A549 (cell line): ENCODE results near the gene RNF128.

Experiments
- CBX2 ChIP-seq: fragments of 200-600 bp; sonication (generic); IDR thresholded peaks from 2 replicates; pipeline ENCODE4 v1.6.1; 2016; ENCODE audit warnings: low read depth, mild to moderate bottlenecking, borderline replicate concordance
- CTCF ChIP-seq: fragments of >200 bp; sonication (Bioruptor Twin); formaldehyde crosslinking; IDR thresholded peaks from 3 replicates; pipeline ENCODE4 v1.5.1; 2016
- JUN ChIP-seq, 2 experiments: fragments of >200 bp; sonication (Bioruptor Twin); formaldehyde crosslinking; IDR thresholded peaks; 2 replicates in 1 of 2; 3 replicates in 1 of 2; pipeline ENCODE4 v1.6.1; 2016 to 2017
- POLR2A ChIP-seq: IDR thresholded peaks from 2 replicates; pipeline ENCODE4 v1.6.1; 2012; ENCODE audit warnings: mild to moderate bottlenecking, low read length
- TF ChIP-seq, protein P1 (sequence below): IDR thresholded peaks from 2 replicates; pipeline ENCODE4 v1.6.1; 2012
- TF ChIP-seq, protein P2 (sequence below): fragments of 450-650 bp; IDR thresholded peaks from 2 replicates; pipeline ENCODE4 v1.6.1; 2014; ENCODE audit warnings: antibody characterized with exemption

- TF ChIP-seq JUN (IDR thresholded peaks at IDR 0.05) (no peak), CTCF (no peak), POLR2A (no peak), CBX2 (no peak)
- TF ChIP-seq, protein P1, sequence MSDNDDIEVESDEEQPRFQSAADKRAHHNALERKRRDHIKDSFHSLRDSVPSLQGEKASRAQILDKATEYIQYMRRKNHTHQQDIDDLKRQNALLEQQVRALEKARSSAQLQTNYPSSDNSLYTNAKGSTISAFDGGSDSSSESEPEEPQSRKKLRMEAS, result no peak
- TF ChIP-seq, protein P2, sequence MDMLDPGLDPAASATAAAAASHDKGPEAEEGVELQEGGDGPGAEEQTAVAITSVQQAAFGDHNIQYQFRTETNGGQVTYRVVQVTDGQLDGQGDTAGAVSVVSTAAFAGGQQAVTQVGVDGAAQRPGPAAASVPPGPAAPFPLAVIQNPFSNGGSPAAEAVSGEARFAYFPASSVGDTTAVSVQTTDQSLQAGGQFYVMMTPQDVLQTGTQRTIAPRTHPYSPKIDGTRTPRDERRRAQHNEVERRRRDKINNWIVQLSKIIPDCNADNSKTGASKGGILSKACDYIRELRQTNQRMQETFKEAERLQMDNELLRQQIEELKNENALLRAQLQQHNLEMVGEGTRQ, result no peak
These were observed 30.0 kb upstream of the RNF128 start for GRCh38 chrX:106696502-106696901.
